ENCODE measurements around the gene SMIM11.

DNA sequence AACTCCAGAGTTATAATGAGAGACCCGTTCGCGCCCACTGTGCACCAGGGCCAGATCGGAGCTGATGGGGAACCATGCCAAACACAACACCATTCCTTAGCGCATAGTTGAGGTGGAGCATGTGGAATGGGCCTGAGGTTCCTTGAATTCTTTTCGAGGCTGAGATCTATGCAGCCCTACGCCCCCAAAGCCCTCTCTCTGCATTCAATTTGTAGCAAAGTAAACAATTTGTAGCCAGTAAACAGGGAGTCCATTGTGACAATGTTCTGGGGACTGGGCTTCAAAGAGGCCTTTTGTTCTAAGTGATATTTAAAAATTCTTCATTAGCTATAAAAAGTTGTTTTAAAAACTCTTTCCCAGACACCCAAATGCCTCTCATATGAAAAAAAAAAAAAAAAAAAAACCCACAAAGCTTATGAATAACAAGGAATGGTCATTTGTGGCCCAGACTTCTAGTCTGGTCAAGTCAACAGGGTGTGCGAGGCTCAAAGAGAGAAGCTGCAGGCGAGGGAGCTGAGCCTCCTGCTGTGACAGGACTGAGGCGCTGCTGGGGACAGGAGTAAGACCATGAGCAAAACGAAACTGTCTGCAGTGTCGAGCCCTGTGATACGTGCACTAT lies 42.1 kb upstream of the SMIM11 start:
- TF ChIP-seq, protein P1, sequence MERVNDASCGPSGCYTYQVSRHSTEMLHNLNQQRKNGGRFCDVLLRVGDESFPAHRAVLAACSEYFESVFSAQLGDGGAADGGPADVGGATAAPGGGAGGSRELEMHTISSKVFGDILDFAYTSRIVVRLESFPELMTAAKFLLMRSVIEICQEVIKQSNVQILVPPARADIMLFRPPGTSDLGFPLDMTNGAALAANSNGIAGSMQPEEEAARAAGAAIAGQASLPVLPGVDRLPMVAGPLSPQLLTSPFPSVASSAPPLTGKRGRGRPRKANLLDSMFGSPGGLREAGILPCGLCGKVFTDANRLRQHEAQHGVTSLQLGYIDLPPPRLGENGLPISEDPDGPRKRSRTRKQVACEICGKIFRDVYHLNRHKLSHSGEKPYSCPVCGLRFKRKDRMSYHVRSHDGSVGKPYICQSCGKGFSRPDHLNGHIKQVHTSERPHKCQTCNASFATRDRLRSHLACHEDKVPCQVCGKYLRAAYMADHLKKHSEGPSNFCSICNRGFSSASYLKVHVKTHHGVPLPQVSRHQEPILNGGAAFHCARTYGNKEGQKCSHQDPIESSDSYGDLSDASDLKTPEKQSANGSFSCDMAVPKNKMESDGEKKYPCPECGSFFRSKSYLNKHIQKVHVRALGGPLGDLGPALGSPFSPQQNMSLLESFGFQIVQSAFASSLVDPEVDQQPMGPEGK (CRISPR knock-in tag; IDR thresholded peaks at IDR 0.05; ENCODE audit: borderline replicate concordance), result no peak
- TF ChIP-seq ARNTL (CRISPR knock-in tag; IDR thresholded peaks at IDR 0.05; ENCODE audit: borderline replicate concordance, low read depth) (no peak), BACH2 (CRISPR knock-in tag; IDR thresholded peaks at IDR 0.05; ENCODE audit: borderline replicate concordance) (no peak)
- TF ChIP-seq, protein P2, sequence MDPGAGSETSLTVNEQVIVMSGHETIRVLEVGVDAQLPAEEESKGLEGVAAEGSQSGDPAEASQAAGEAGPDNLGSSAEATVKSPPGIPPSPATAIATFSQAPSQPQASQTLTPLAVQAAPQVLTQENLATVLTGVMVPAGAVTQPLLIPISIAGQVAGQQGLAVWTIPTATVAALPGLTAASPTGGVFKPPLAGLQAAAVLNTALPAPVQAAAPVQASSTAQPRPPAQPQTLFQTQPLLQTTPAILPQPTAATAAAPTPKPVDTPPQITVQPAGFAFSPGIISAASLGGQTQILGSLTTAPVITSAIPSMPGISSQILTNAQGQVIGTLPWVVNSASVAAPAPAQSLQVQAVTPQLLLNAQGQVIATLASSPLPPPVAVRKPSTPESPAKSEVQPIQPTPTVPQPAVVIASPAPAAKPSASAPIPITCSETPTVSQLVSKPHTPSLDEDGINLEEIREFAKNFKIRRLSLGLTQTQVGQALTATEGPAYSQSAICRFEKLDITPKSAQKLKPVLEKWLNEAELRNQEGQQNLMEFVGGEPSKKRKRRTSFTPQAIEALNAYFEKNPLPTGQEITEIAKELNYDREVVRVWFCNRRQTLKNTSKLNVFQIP (CRISPR knock-in tag; IDR thresholded peaks at IDR 0.05; ENCODE audit: borderline replicate concordance, low read depth), result no peak
- TF ChIP-seq, protein P3, sequence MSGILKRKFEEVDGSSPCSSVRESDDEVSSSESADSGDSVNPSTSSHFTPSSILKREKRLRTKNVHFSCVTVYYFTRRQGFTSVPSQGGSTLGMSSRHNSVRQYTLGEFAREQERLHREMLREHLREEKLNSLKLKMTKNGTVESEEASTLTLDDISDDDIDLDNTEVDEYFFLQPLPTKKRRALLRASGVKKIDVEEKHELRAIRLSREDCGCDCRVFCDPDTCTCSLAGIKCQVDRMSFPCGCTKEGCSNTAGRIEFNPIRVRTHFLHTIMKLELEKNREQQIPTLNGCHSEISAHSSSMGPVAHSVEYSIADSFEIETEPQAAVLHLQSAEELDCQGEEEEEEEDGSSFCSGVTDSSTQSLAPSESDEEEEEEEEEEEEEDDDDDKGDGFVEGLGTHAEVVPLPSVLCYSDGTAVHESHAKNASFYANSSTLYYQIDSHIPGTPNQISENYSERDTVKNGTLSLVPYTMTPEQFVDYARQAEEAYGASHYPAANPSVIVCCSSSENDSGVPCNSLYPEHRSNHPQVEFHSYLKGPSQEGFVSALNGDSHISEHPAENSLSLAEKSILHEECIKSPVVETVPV (CRISPR knock-in tag; IDR thresholded peaks at IDR 0.05), result no peak

Measured in SK-N-SH treated with all-trans-retinoic acid at 6 μM for 48 hours (cell line).